Parathyroid adenoma (tissue), 2 donors: ENCODE data around the gene S100Z.
A peak's percentile ranks its signal among the peaks of the same experiment; 100 is the strongest.

Experiments used
- H2AFZ ChIP-seq: fragments of 300-600 bp; sonication (generic); one replicate; pipeline ENCODE4 v1.7.0; 2017; ENCODE audit warnings: antibody characterized with exemption, mild to moderate bottlenecking
- H3K27ac ChIP-seq: fragments of 300-600 bp; sonication (generic); one replicate; pipeline ENCODE4 v1.7.0; 2017
- H3K27me3 ChIP-seq: fragments of 300-600 bp; sonication (generic); one replicate; pipeline ENCODE4 v1.7.0; 2017; ENCODE audit warnings: low read length; ENCODE audit not compliant: control insufficient read depth, insufficient read depth
- H3K36me3 ChIP-seq: fragments of 300-600 bp; sonication (generic); one replicate; pipeline ENCODE4 v1.7.0; 2017; ENCODE audit warnings: low read length; ENCODE audit not compliant: control insufficient read depth, insufficient read depth
- H3K4me1 ChIP-seq: fragments of 300-600 bp; sonication (generic); one replicate; pipeline ENCODE4 v1.7.0; 2017; ENCODE audit warnings: control low read depth
- H3K4me2 ChIP-seq: fragments of 300-600 bp; sonication (generic); one replicate; pipeline ENCODE4 v1.7.0; 2017; ENCODE audit warnings: low read length
- H3K4me3 ChIP-seq: fragments of 300-600 bp; sonication (generic); one replicate; pipeline ENCODE4 v1.7.0; 2017; ENCODE audit warnings: low read depth, low read length
- H3K79me2 ChIP-seq: fragments of 300-600 bp; sonication (generic); one replicate; pipeline ENCODE4 v1.7.0; 2017; ENCODE audit warnings: control low read depth
- H3K9ac ChIP-seq: fragments of 300-600 bp; sonication (generic); one replicate; pipeline ENCODE4 v1.7.0; 2017; ENCODE audit warnings: mild to moderate bottlenecking
- H3K9me3 ChIP-seq: fragments of 300-600 bp; sonication (generic); one replicate; pipeline ENCODE4 v1.7.0; 2017; ENCODE audit warnings: low read length; ENCODE audit not compliant: control insufficient read depth
- CTCF ChIP-seq: fragments of 300-600 bp; sonication (generic); IDR thresholded peaks from one replicate; pipeline ENCODE4 v1.7.0; 2017; ENCODE audit warnings: antibody characterized with exemption, mild to moderate bottlenecking
- donor health status: primary hyperparathyroidism.

S100Z gene

GRCh38 chr5:76946090-76946489 lies 96.3 kb downstream of the S100Z start:
- H3K27ac ChIP-seq, result no peak overlapping the region

GRCh38 chr5:76947082-76947503 lies 97.3 kb downstream of the S100Z start:
- no peak overlapping the region for H3K4me2 ChIP-seq
- no peak for TF ChIP-seq CTCF

More at GRCh38 chr5:76946090-76946489, 96.3 kb downstream of the S100Z start:
- Histone ChIP-seq H3K9me3 (no peaks in the 10 kb centered on the region), H3K4me2 (no peak overlapping the region), H3K27me3 (no peaks in the 10 kb centered on the region), H3K36me3 (no peaks in the 10 kb centered on the region), H3K4me3 (no peak overlapping the region), H3K4me1 (no peaks in the 10 kb centered on the region), H2AFZ (no peak overlapping the region), H3K9ac (no peak overlapping the region), H3K79me2 (no peaks in the 10 kb centered on the region)
- no peak for TF ChIP-seq CTCF

GRCh38 chr5:76952795-76953536 lies 103.2 kb downstream of the S100Z start, which contains the start of gene CRHBP:
Gene CRHBP (plus strand): TSS chr5:76953045. CDS start chr5:76953135, 90 bp downstream.
- H3K27me3 ChIP-seq, result no peaks in the 10 kb centered on the region
- no peaks in the 10 kb centered on the region for H3K79me2 ChIP-seq
- no peak within 1 kb of the TSS for H3K9ac ChIP-seq
- H3K4me1 ChIP-seq, result no peaks in the 10 kb centered on the region
- H3K36me3 ChIP-seq, result no peaks in the 10 kb centered on the region
- H2AFZ ChIP-seq, result peak within 1 kb of the TSS; percentile 40
- peak within 1 kb of the TSS; percentile 36 for H3K4me2 ChIP-seq
- H3K9me3 ChIP-seq, result no peaks in the 10 kb centered on the region
- H3K4me3 ChIP-seq, result peak within 1 kb of the TSS; percentile 33
- no peak within 1 kb of the TSS for H3K27ac ChIP-seq
- no peak for TF ChIP-seq CTCF

More at GRCh38 chr5:76947082-76947503, 97.3 kb downstream of the S100Z start:
- no peak overlapping the region for H3K4me3 ChIP-seq
- no peak overlapping the region for H2AFZ ChIP-seq
- H3K9ac ChIP-seq, result no peak overlapping the region
- no peaks in the 10 kb centered on the region for H3K27me3 ChIP-seq
- H3K27ac ChIP-seq, result no peak overlapping the region
- no peaks in the 10 kb centered on the region for H3K79me2 ChIP-seq
- H3K9me3 ChIP-seq, result no peaks in the 10 kb centered on the region
- H3K4me1 ChIP-seq, result no peaks in the 10 kb centered on the region
- H3K36me3 ChIP-seq, result no peaks in the 10 kb centered on the region

GRCh38 chr5:76953551-76954382 lies 104.0 kb downstream of the S100Z start:
- no peaks in the 10 kb centered on the region for H3K9me3 ChIP-seq
- H3K27ac ChIP-seq, result no peak overlapping the region
- H3K4me3 ChIP-seq, result peak overlapping the region; percentile 33
- TF ChIP-seq CTCF, result no peak
- H3K9ac ChIP-seq, result no peak overlapping the region
- no peaks in the 10 kb centered on the region for H3K4me1 ChIP-seq
- no peaks in the 10 kb centered on the region for H3K79me2 ChIP-seq
- peak overlapping the region; percentile 36 for H3K4me2 ChIP-seq
- H3K27me3 ChIP-seq, result no peaks in the 10 kb centered on the region
- peak overlapping the region; percentile 54 for H2AFZ ChIP-seq
- H3K36me3 ChIP-seq, result no peaks in the 10 kb centered on the region
